IPS-20b (cell line): Measurements from ENCODE around the gene NELL1.

Experiments used
- H3K27ac ChIP-seq: one replicate; pipeline ENCODE4 v1.5.1; 2013; ENCODE audit warnings: low read length
- H3K27me3 ChIP-seq: 2 replicates; pipeline ENCODE4 v1.6.1; 2013; ENCODE audit warnings: mild to moderate bottlenecking, low read length, inconsistent platforms; ENCODE audit not compliant: insufficient read depth
- H3K36me3 ChIP-seq: 2 replicates; pipeline ENCODE4 v1.6.1; 2013; ENCODE audit warnings: low read depth, mild to moderate bottlenecking, inconsistent platforms, low read length, moderate library complexity; ENCODE audit not compliant: insufficient read depth
- H3K4me1 ChIP-seq: 2 replicates; pipeline ENCODE4 v1.6.1; 2013; ENCODE audit warnings: mild to moderate bottlenecking, control low read depth, inconsistent platforms, low read length, moderate library complexity; ENCODE audit not compliant: insufficient read depth
- H3K4me3 ChIP-seq: 2 replicates; pipeline ENCODE4 v1.5.1; 2013; ENCODE audit warnings: mild to moderate bottlenecking, low read length, inconsistent platforms
- H3K9ac ChIP-seq: 2 replicates; pipeline ENCODE4 v1.6.1; 2013; ENCODE audit warnings: low read depth, mild to moderate bottlenecking, inconsistent platforms, low read length, moderate library complexity
- H3K9me3 ChIP-seq: 2 replicates; pipeline ENCODE4 v1.6.1; 2013; ENCODE audit warnings: mild to moderate bottlenecking, low read depth, low read length, inconsistent platforms; ENCODE audit not compliant: insufficient read depth

The NELL1 gene

DNA sequence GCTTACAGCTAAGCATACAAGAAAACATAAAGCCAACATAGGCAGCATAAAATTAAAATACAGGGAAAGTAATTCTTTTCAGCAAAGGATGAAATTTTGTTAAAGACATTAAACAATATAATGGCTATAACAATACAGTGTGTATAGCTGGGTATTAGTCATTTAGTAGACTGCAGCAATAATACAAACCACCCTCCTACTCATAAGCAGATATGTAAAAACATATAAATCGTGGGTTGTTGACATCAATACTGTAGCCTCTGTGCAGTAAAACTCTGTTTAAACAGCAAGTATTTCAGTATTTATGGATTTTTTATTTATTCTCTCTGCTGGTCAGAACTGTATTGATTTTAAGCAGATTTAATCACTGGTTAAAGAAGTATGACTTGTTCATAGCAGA lies 884.4 kb downstream of the NELL1 start:
- Histone ChIP-seq H3K27ac (no peak overlapping the region), H3K9ac (no peak overlapping the region), H3K27me3 (no peaks in the 10 kb centered on the region), H3K36me3 (no peaks in the 10 kb centered on the region), H3K4me1 (peaks cover 6% of the 10 kb centered on the region; the same call in 1 of the 2 replicates), H3K9me3 (no peaks in the 10 kb centered on the region), H3K4me3 (no peak overlapping the region)

DNA sequence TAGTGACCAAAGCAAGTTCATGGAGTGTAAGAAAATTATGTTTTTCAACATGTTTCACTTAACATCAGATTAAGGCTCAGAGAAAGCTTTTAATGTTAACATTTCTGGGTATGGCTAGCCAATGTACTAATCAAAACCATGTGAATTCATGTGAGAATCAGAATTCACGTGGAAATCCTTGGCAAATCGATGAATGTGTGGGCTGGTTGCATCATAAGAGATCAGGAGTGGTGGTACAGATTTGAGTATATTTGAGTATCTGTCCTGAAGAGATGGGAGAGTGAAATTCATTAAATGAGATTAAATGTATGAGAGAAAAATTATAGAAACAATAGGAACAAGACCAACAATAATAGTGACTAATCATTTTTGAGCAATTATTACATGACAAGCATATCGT lies 884.9 kb downstream of the NELL1 start:
- Histone ChIP-seq H3K27ac (no peak overlapping the region), H3K4me3 (no peak overlapping the region), H3K9ac (no peak overlapping the region), H3K4me1 (peaks cover 6% of the 10 kb centered on the region; the same call in 1 of the 2 replicates), H3K36me3 (no peaks in the 10 kb centered on the region), H3K27me3 (no peaks in the 10 kb centered on the region), H3K9me3 (no peaks in the 10 kb centered on the region)

DNA sequence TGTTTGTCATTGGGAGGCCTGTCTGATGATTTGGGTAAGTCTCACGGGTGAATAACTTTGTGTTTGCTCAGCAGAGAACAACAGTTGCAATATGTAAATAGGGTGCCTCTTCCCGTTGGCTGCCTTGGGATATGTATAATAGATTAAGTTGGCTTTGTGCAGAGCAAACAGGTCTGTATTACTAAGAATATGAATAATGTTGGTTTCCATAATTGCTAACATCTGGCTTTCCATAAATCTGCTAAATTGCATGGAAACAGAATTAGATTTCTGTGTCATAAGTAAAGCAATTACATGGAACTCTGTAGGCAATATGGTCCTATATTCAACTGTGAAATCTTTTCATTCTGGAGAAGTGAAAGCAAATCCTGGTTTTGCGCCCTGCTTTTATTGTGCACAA lies 887.5 kb downstream of the NELL1 start:
- no peaks in the 10 kb centered on the region for H3K27me3 ChIP-seq
- H3K36me3 ChIP-seq = no peaks in the 10 kb centered on the region
- H3K9ac ChIP-seq = no peak overlapping the region
- peaks cover 11% of the 10 kb centered on the region; the same call in 1 of the 2 replicates for H3K4me1 ChIP-seq
- H3K9me3 ChIP-seq = no peaks in the 10 kb centered on the region
- no peak overlapping the region for H3K27ac ChIP-seq
- no peak overlapping the region for H3K4me3 ChIP-seq

- Histone ChIP-seq H3K27ac (no peak overlapping the region), H3K4me1 (peaks cover 5% of the 10 kb centered on the region; the same call in 1 of the 2 replicates), H3K9me3 (no peaks in the 10 kb centered on the region), H3K27me3 (no peaks in the 10 kb centered on the region), H3K9ac (no peak overlapping the region), H3K36me3 (no peaks in the 10 kb centered on the region), H3K4me3 (no peak overlapping the region)
Observed at GRCh38 chr11:21560466-21560975, 891.1 kb downstream of the NELL1 start.

DNA sequence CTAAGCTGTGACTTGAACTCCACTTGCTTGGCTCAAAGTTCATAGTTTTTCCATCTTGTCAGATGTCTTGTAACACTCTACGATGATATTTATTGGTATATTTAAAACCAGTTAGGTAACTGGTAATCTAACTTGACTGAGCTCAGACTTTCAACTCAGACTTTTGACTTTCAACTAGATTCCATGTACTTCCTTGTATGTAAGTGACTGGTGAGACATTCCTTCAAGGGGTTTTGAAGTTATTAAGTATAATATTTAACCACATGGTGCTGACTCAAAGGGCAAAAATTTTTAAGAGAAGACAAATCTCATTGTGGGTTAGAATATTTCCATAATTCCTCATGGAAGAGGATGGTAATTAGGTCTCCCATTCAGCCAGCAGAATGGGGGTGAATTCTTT lies 892.2 kb downstream of the NELL1 start:
- no peaks in the 10 kb centered on the region for H3K27me3 ChIP-seq
- H3K27ac ChIP-seq = no peak overlapping the region
- H3K9ac ChIP-seq = no peak overlapping the region
- no peak overlapping the region for H3K4me3 ChIP-seq
- peaks cover 5% of the 10 kb centered on the region; the same call in 1 of the 2 replicates for H3K4me1 ChIP-seq
- no peaks in the 10 kb centered on the region for H3K36me3 ChIP-seq
- H3K9me3 ChIP-seq = no peaks in the 10 kb centered on the region

- Histone ChIP-seq H3K36me3 (no peaks in the 10 kb centered on the region), H3K9me3 (no peaks in the 10 kb centered on the region), H3K27me3 (no peaks in the 10 kb centered on the region), H3K4me3 (no peak overlapping the region), H3K27ac (no peak overlapping the region), H3K9ac (no peak overlapping the region), H3K4me1 (peaks cover 5% of the 10 kb centered on the region; the same call in 1 of the 2 replicates)
Observed at GRCh38 chr11:21564095-21564494, 894.7 kb downstream of the NELL1 start.

- H3K36me3 ChIP-seq = no peaks in the 10 kb centered on the region
- H3K4me3 ChIP-seq = no peak overlapping the region
- H3K9me3 ChIP-seq = no peaks in the 10 kb centered on the region
- H3K4me1 ChIP-seq = peaks cover 5% of the 10 kb centered on the region; the same call in 1 of the 2 replicates
- H3K9ac ChIP-seq = no peak overlapping the region
- H3K27me3 ChIP-seq = no peaks in the 10 kb centered on the region
- H3K27ac ChIP-seq = no peak overlapping the region
Observed at GRCh38 chr11:21564833-21565682, 895.7 kb downstream of the NELL1 start.

DNA sequence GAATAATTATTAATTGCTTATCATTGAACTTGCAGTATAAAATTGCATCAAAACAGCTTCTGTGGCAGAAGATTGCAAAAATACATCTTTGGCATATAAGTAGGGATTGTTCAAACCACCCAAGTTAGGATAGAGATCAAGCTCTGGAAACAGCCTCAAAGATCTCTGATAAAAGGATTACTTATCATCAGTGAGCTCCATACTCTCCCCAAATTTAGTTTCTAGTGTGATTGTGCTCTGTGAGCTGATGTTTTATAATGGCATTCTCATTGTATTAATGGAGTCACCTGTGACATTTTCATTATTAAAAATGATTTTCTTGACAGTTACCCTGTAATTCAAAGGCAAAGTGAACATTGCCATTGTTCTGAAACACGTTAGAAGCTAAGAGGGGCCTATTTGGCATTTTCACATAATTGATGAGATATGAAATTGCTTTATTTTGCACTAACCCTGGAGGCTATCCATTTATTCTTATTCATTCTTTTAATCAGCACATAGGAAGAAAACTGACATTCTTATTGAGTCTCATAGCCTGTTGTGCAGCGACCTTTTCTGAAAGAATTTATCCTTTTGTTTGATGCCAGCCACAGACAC lies 897.2 kb downstream of the NELL1 start:
- Histone ChIP-seq H3K27ac (no peak overlapping the region), H3K4me3 (no peak overlapping the region), H3K9me3 (no peaks in the 10 kb centered on the region), H3K27me3 (no peaks in the 10 kb centered on the region), H3K9ac (no peak overlapping the region), H3K36me3 (no peaks in the 10 kb centered on the region), H3K4me1 (peaks cover under 1% of the 10 kb centered on the region; the same call in 1 of the 2 replicates)

GRCh38 chr11:21567645-21568290 lies 898.4 kb downstream of the NELL1 start:
- H3K36me3 ChIP-seq = no peaks in the 10 kb centered on the region
- H3K27me3 ChIP-seq = no peaks in the 10 kb centered on the region
- H3K9ac ChIP-seq = no peak overlapping the region
- H3K4me3 ChIP-seq = no peak overlapping the region
- H3K4me1 ChIP-seq = no peaks in the 10 kb centered on the region
- H3K27ac ChIP-seq = no peak overlapping the region
- H3K9me3 ChIP-seq = no peaks in the 10 kb centered on the region

- H3K27ac ChIP-seq = no peak overlapping the region
- H3K27me3 ChIP-seq = no peaks in the 10 kb centered on the region
- H3K36me3 ChIP-seq = no peaks in the 10 kb centered on the region
- H3K4me3 ChIP-seq = no peak overlapping the region
- no peaks in the 10 kb centered on the region for H3K9me3 ChIP-seq
- H3K4me1 ChIP-seq = no peaks in the 10 kb centered on the region
- H3K9ac ChIP-seq = no peak overlapping the region
Observed at GRCh38 chr11:21572210-21572609, 902.8 kb downstream of the NELL1 start.

GRCh38 chr11:21582791-21583190 lies 913.4 kb downstream of the NELL1 start:
- H3K27ac ChIP-seq = no peak overlapping the region
- H3K36me3 ChIP-seq = no peaks in the 10 kb centered on the region
- no peaks in the 10 kb centered on the region for H3K27me3 ChIP-seq
- no peaks in the 10 kb centered on the region for H3K9me3 ChIP-seq
- no peaks in the 10 kb centered on the region for H3K4me1 ChIP-seq
- H3K9ac ChIP-seq = no peak overlapping the region
- H3K4me3 ChIP-seq = no peak overlapping the region
